A549 (cell line): Measurements from ENCODE around the gene LXN. TPM values are rescaled to one million over a fixed set of nuclear protein-coding genes. Genes with fewer than 3 reads are reported as not detected.

ENCODE experiments used
- ATAC-seq, 2 experiments: fragments of 200-7000 bp in 1 of 2; fragments of >200 bp in 1 of 2; cut with Nextera tagmentation in 1 of 2; cut with Tn5 transposase in 1 of 2; 3 replicates each; pipeline versions ENCODE4 v1.8.0 to v1.9.1; 2018 to 2020; ENCODE audit warnings: mild to moderate bottlenecking in 1 of 2, moderate library complexity in 1 of 2
- CTCF ChIA-PET: fragments of 300-600 bp; sonication (Branson Sonifier 250); formaldehyde crosslinking; extraction: SDS; loops from one replicate; lab custom pipeline; 2021; ENCODE audit warnings: antibody characterized with exemption, inconsistent platforms; lab: Yijun Ruan, JAX
- POLR2A ChIA-PET: fragments of 350-600 bp; formaldehyde crosslinking; extraction: SDS; loops from one replicate; lab custom pipeline; 2021; ENCODE audit warnings: antibody characterized with exemption, inconsistent platforms; lab: Yijun Ruan, JAX
- DNase-seq, 2 experiments: peaks; one replicate each; pipeline versions ENCODE4 v3.0.0 to v3.0.0-alpha.2; 2011 to 2016; ENCODE audit warnings: low read depth in 1 of 2, low spot score in 1 of 2
- FAIRE-seq: peaks from 2 replicates; lab custom pipeline; 2011; peaks lifted over from hg19 to GRCh38; lab: Jason Lieb, UNC
- H3K27ac ChIP-seq, 2 experiments: fragments of >200 bp; sonication (Bioruptor Twin); formaldehyde crosslinking; 3 replicates each; pipeline ENCODE4 v1.5.1; 2016 to 2017
- H3K4me1 ChIP-seq: fragments of >200 bp; sonication (Bioruptor Twin); formaldehyde crosslinking; 3 replicates; pipeline ENCODE4 v1.6.1; 2016
- H3K4me2 ChIP-seq: fragments of >200 bp; sonication (Bioruptor Twin); formaldehyde crosslinking; 3 replicates; pipeline ENCODE4 v1.6.1; 2016
- H3K4me3 ChIP-seq: fragments of >200 bp; sonication (Bioruptor Twin); formaldehyde crosslinking; 3 replicates; pipeline ENCODE4 v1.5.1; 2016
- H3K9me3 ChIP-seq: fragments of >200 bp; sonication (Bioruptor Twin); formaldehyde crosslinking; 3 replicates; pipeline ENCODE4 v1.6.1; 2016
- CHD2 ChIP-seq: fragments of 150-350 bp; IDR thresholded peaks from 2 replicates; pipeline ENCODE4 v1.6.1; 2014; ENCODE audit warnings: low read length; ENCODE audit not compliant: partially characterized antibody
- CHD4 ChIP-seq: fragments of 200-600 bp; sonication (generic); IDR thresholded peaks from 2 replicates; pipeline ENCODE4 v1.6.1; 2016; ENCODE audit warnings: antibody characterized with exemption, mild to moderate bottlenecking, borderline replicate concordance
- EHMT2 ChIP-seq: fragments of 200-600 bp; sonication (generic); IDR thresholded peaks from 2 replicates; pipeline ENCODE4 v1.6.1; 2016; ENCODE audit warnings: antibody characterized with exemption, low read depth, mild to moderate bottlenecking, moderate library complexity
- ESRRA ChIP-seq: fragments of 150-350 bp; IDR thresholded peaks from 2 replicates; pipeline ENCODE4 v1.6.1; 2014; ENCODE audit warnings: mild to moderate bottlenecking, low read length, borderline replicate concordance
- FOSL2 ChIP-seq, 2 experiments: fragments of 450-650 bp in 1 of 2; fragments of >200 bp in 1 of 2; sonication (Bioruptor Twin) in 1 of 2; formaldehyde crosslinking; IDR thresholded peaks; 2 replicates each; pipeline versions ENCODE4 v1.5.0 to v1.6.1; 2016 to 2020; ENCODE audit warnings: mild to moderate bottlenecking in 1 of 2, moderate library complexity in 1 of 2
- HEYL ChIP-seq: fragments of 250-450 bp; sonication (Bioruptor Pico); IDR thresholded peaks from 2 replicates; pipeline ENCODE4 v1.8.0; 2021; ENCODE audit warnings: mild to moderate bottlenecking, moderate library complexity
- HOXA7 ChIP-seq: fragments of 250-450 bp; sonication (Bioruptor Pico); IDR thresholded peaks from 2 replicates; pipeline ENCODE4 v1.5.0; 2020; ENCODE audit warnings: mild to moderate bottlenecking, moderate library complexity
- MAFK ChIP-seq: fragments of 450-650 bp; IDR thresholded peaks from 2 replicates; pipeline ENCODE4 v1.6.1; 2014; ENCODE audit not compliant: partially characterized antibody
- NR3C1 ChIP-seq: fragments of >200 bp; sonication (Bioruptor Twin); formaldehyde crosslinking; IDR thresholded peaks from 3 replicates; pipeline ENCODE4 v1.6.1; 2017
- RARB ChIP-seq: fragments of 250-450 bp; sonication (Bioruptor Pico); IDR thresholded peaks from 2 replicates; pipeline ENCODE4 v1.8.0; 2021; ENCODE audit warnings: mild to moderate bottlenecking, moderate library complexity
- RNF2 ChIP-seq: fragments of 200-600 bp; sonication (generic); IDR thresholded peaks from 2 replicates; pipeline ENCODE4 v1.6.1; 2016; ENCODE audit warnings: low read depth, mild to moderate bottlenecking, antibody characterized with exemption, moderate library complexity, borderline replicate concordance
- SMC3 ChIP-seq: fragments of >200 bp; sonication (Bioruptor Twin); formaldehyde crosslinking; IDR thresholded peaks from 3 replicates; pipeline ENCODE4 v1.6.1; 2018; ENCODE audit warnings: inconsistent platforms
- ZFP36 ChIP-seq: fragments of 450-650 bp; IDR thresholded peaks from 2 replicates; pipeline ENCODE4 v1.6.1; 2014; ENCODE audit warnings: borderline replicate concordance; ENCODE audit not compliant: partially characterized antibody
- ZNF302 ChIP-seq: fragments of 250-450 bp; sonication (Bioruptor Pico); IDR thresholded peaks from 2 replicates; pipeline ENCODE4 v1.9.0; 2021; ENCODE audit warnings: inconsistent platforms, mild to moderate bottlenecking, moderate library complexity
- WGBS: methylation state at CpG from one replicate; pipeline ENCODE4 v1.1.6; 2017; ENCODE audit errors: missing lambda C conversion rate; 5-methylcytosine and 5-hydroxymethylcytosine counted together
- polyA plus RNA-seq, 4 experiments: library from polyadenylated mRNA; depleted of rRNA in 3 of 4; stranded (reverse); fragments of >200 nt; fragmentation: RNase III in 1 of 4; extraction: RNeasy Plus Mini Kit Qiagen cat#74134 plus additional on column Dnase treatment in 1 of 4; gene quantifications; 2 replicates in 3 of 4; 3 replicates in 1 of 4; pipeline ENCODE4 v1.2.3, GENCODE V29; 2011 to 2017
- TF ChIP-seq, protein P1 (sequence below): IDR thresholded peaks from 2 replicates; pipeline ENCODE4 v1.6.1; 2012; ENCODE audit warnings: low read depth, borderline replicate concordance
- TF ChIP-seq, protein P2 (sequence below): IDR thresholded peaks from 2 replicates; pipeline ENCODE4 v1.6.1; 2012

Gene LXN
- polyA plus RNA-seq, 2 of the 4 experiments (the other 2 are of a cell fraction): 37.9 to 131 TPM

DNA sequence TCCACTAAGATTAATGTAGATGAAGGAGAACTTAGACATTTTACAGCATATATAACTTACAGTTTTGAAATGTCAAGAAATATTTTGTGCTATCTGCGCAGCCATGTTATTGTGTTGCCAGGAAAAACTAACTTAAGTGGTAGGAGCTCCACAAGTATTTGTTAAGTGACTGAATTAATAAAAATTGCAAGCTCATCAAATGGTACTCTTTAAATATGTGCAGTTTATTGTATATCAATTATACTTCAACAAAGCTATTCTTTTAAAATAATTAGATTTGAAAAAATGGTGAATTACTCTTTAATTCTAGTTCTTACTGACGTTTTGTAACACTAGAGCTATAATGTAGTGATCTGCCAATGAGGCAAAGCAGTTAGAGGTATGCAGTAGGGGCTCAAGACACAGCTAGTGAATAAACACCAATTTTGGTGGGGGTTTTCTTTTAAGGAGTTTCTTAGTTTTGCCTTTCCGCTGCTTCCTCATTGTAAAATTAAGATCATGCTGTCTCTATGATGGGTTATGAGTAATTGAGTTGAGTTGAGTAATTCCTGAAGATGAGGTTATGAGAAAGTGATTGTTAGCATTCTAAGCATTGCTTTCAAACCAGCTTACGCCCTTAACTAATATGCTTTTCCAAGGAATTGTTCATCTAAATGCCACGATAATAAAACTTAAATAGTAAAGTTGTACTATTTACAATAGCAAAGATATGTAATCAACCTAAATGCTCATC, 10.9 kb upstream of the LXN start:
- H3K4me2 ChIP-seq: no peak overlapping the region
- CTCF ChIA-PET: interaction anchor here (0.8 to 1.3 kb wide), 3 partner anchors 10 to 107 kb away, joined by 3 to 5 read pairs (median 5); no protein-coding TSS in a partner anchor
- POLR2A ChIA-PET: no interaction called here
- ATAC-seq (no peak), FAIRE-seq (no peak), DNase-seq (no peak)
- H3K4me1 ChIP-seq: peaks cover 9% of the 10 kb centered on the region; the same call in 2 of the 3 replicates
- H3K4me3 ChIP-seq: no peak overlapping the region
- WGBS: 91% methylated on average over 5 of the region's 5 CpGs
- H3K27ac ChIP-seq: no peak overlapping the region
- H3K9me3 ChIP-seq: no peaks in the 10 kb centered on the region
- TF ChIP-seq ZFP36: no peak
- no peak for TF ChIP-seq CHD4
- TF ChIP-seq CHD2: no peak
- TF ChIP-seq, protein P1, sequence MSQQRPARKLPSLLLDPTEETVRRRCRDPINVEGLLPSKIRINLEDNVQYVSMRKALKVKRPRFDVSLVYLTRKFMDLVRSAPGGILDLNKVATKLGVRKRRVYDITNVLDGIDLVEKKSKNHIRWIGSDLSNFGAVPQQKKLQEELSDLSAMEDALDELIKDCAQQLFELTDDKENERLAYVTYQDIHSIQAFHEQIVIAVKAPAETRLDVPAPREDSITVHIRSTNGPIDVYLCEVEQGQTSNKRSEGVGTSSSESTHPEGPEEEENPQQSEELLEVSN: no peak
- peak; percentile 72 for TF ChIP-seq MAFK

DNA sequence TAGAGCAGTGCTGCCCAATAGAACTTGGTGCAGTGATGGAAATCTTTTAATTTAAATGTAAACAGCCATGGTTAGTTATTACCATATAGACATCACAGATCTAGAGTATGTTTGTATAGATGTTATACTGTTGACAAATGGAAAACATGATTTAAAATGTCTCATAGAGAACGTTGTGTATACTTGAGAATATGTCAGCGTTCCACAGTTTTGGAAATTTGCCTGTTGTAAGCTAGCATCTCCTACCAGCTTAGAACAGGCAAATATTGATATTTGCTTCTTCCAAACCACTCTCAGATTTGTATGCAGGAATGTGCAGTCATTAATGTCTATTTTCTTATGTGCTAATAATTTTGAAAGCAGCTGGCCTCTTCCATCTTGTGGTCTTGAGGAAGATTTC, 8.4 kb upstream of the LXN start:
- Histone ChIP-seq H3K4me1 (peaks cover 9% of the 10 kb centered on the region; the same call in 2 of the 3 replicates), H3K4me2 (no peak overlapping the region), H3K27ac (no peak overlapping the region), H3K4me3 (no peak overlapping the region), H3K9me3 (no peaks in the 10 kb centered on the region)
- CTCF ChIA-PET: no interaction called here
- DNase-seq: no peak
- POLR2A ChIA-PET: no interaction called here
- no peak for FAIRE-seq
- TF ChIP-seq, protein P2, sequence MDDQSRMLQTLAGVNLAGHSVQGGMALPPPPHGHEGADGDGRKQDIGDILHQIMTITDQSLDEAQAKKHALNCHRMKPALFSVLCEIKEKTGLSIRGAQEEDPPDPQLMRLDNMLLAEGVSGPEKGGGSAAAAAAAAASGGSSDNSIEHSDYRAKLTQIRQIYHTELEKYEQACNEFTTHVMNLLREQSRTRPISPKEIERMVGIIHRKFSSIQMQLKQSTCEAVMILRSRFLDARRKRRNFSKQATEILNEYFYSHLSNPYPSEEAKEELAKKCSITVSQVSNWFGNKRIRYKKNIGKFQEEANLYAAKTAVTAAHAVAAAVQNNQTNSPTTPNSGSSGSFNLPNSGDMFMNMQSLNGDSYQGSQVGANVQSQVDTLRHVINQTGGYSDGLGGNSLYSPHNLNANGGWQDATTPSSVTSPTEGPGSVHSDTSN: no peak
- TF ChIP-seq, protein P1: no peak
- TF ChIP-seq ESRRA (no peak), HOXA7 (CRISPR knock-in tag) (no peak), NR3C1 (no peak), ZNF302 (CRISPR knock-in tag) (no peak), EHMT2 (no peak), HEYL (CRISPR knock-in tag) (no peak), CHD4 (no peak), FOSL2 (IDR thresholded peaks at IDR 0.05) (no peak), FOSL2 (CRISPR knock-in tag; IDR thresholded peaks at IDR 0.05) (no peak), RNF2 (no peak), CHD2 (no peak), SMC3 (no peak)
- ATAC-seq: no peak
- 73% methylated on average over 2 of the region's 2 CpGs for WGBS

DNA sequence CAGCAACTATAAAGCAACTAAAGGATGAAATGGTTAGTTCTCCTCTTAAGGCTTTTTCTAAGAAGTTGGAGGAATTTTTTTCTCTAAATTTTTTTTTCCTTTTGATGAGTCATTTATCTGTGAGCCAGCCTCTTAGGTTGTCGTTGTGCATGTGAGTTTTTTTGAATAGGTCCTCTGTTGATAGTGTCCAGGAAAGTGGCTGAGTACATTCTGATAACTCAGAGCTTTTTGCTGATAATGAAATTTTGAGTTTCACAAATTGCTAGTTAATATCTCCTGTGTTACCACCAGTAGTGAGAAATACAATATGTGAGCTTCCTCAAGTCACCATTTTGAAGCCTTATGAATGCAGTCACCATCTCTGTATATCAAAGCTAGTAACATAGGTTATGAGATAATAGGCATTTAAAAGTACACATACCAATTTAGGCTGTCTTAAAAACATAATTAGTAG, 7.1 kb upstream of the LXN start:
- H3K4me1 ChIP-seq: peaks cover 9% of the 10 kb centered on the region; the same call in 2 of the 3 replicates
- H3K4me3 ChIP-seq: no peak overlapping the region
- CTCF ChIA-PET: interaction anchor here (2.0 kb wide), 1 partner anchor 20 kb away, joined by 5 read pairs; no protein-coding TSS in a partner anchor
- H3K9me3 ChIP-seq: no peaks in the 10 kb centered on the region
- no peak for DNase-seq
- TF ChIP-seq MAFK: peak; percentile 70
- TF ChIP-seq NR3C1: no peak
- no peak for TF ChIP-seq EHMT2
- no peak for TF ChIP-seq CHD4
- peak; percentile 28; the same call in 1 of the 2 replicates for TF ChIP-seq FOSL2 (IDR thresholded peaks at IDR 0.05)
- peak; percentile 63; the same call in 1 of the 2 replicates for TF ChIP-seq FOSL2 (CRISPR knock-in tag; IDR thresholded peaks at IDR 0.05)
- no peak for TF ChIP-seq RARB (CRISPR knock-in tag)
- no peak for TF ChIP-seq ZNF302 (CRISPR knock-in tag)
- TF ChIP-seq, all 56 proteins: peak for 2
- POLR2A ChIA-PET: no interaction called here
- no peak for FAIRE-seq
- ATAC-seq: no peak
- H3K27ac ChIP-seq: no peak overlapping the region; a peak in 1 of 6 replicates
- 16% methylated on average over 1 of the region's 1 CpG for WGBS
- H3K4me2 ChIP-seq: peak overlapping the region; percentile 13; the same call in 1 of the 3 replicates
